Measurements from ENCODE around the gene TRIP11. TPM values are rescaled to one million over a fixed set of nuclear protein-coding genes. Genes with fewer than 3 reads are reported as not detected.

TRIP11 gene
- total RNA-seq, 1 experiment from 2014 or later, result 37.4 TPM

DNA sequence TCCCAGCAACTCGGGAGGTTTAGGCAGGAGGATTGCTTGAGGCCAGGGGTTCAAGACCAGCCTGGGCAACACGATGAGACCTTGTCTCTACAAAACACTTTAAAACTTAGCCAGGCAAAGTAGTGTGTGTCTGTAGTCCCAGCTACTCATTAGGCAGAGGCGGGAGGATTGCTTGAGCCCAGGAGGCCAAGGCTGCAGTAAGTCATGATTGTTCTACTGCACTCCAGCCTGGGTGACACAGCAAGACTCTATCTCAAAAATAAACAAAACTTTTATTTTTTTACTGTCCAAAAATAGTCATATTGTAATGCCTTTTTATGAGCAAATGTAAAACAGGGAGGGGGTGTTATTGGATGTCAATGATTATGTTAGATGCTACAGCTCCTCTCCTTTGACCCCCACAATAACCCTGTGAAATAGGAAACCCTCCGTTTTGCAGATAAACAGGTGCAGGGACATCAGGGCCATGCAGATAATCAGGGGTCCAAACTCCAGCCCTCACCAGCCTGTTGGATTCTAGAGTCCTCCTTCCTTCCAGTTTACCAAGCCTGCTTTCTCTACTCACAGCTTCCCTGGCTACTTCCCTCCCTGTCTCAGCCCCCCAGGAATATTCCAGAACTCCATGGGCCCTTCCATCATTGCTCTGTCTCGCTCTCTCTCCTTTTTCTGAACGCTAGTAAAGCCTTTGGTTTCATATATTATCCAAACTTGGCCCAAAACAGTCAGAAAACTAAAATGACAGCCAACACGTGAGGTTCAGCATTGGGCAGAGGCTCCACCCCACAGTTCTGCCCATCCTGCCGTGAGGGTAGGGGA lies 86.5 kb downstream of the TRIP11 start:
- Histone ChIP-seq H3K36me3 (ENCODE audit: control insufficient read depth in 1 of 2, insufficient read depth in 2 of 2, low read length in 2 of 2) (no peaks in the 10 kb centered on the region), H3K4me3 (replicated peaks in 1 of 2; ENCODE audit: low read depth in 1 of 2, low read length in 2 of 2) (no peak overlapping the region), H3K9me2 (ENCODE audit: insufficient read depth) (no peaks in the 10 kb centered on the region), H3K4me1 (ENCODE audit: control insufficient read depth in 1 of 2, insufficient read depth in 2 of 2, low read length in 2 of 2) (no peaks in the 10 kb centered on the region), H4K20me1 (ENCODE audit: insufficient read depth) (no peaks in the 10 kb centered on the region), H3K27me3 (ENCODE audit: insufficient read depth, low read length) (no peaks in the 10 kb centered on the region), H3K9me3 (ENCODE audit: control insufficient read depth in 1 of 2, insufficient read depth in 1 of 2, low read depth in 1 of 2, low read length in 2 of 2) (no peaks in the 10 kb centered on the region), H3K79me2 (ENCODE audit: insufficient read depth, low read length) (no peaks in the 10 kb centered on the region), H2AFZ (ENCODE audit: low read depth, low read length, poor library complexity, severe bottlenecking) (no peak overlapping the region), H3K4me2 (ENCODE audit: low read length) (no peak overlapping the region), H3K9ac (ENCODE audit: low read length) (no peak overlapping the region), H3K27ac (ENCODE audit: low read depth, low read length) (no peak overlapping the region)
- TF ChIP-seq ZFX (IDR thresholded peaks at IDR 0.05) (no peak), POLR2A (IDR thresholded peaks at IDR 0.05; ENCODE audit: borderline replicate concordance, extremely low read depth, insufficient read depth, insufficient read length) (no peak), TCF7L2 (IDR thresholded peaks at IDR 0.05; ENCODE audit: borderline replicate concordance, extremely low read depth, insufficient read depth, insufficient read length) (no peak), JUND (IDR thresholded peaks at IDR 0.05) (no peak), CBX3 (IDR thresholded peaks at IDR 0.05; ENCODE audit: low read depth) (no peak), CEBPB (IDR thresholded peaks at IDR 0.05; ENCODE audit: low read depth) (no peak), YY1 (IDR thresholded peaks at IDR 0.05; ENCODE audit: extremely low read depth, insufficient replicate concordance, low read depth, low read length) (no peak), ZNF274 (IDR thresholded peaks at IDR 0.05; ENCODE audit: low read depth, low read length) (no peak), RAD21 (IDR thresholded peaks at IDR 0.05; ENCODE audit: low read depth) (no peak), EGR1 (IDR thresholded peaks at IDR 0.05; ENCODE audit: low read depth) (no peak)
- TF ChIP-seq, protein P1, sequence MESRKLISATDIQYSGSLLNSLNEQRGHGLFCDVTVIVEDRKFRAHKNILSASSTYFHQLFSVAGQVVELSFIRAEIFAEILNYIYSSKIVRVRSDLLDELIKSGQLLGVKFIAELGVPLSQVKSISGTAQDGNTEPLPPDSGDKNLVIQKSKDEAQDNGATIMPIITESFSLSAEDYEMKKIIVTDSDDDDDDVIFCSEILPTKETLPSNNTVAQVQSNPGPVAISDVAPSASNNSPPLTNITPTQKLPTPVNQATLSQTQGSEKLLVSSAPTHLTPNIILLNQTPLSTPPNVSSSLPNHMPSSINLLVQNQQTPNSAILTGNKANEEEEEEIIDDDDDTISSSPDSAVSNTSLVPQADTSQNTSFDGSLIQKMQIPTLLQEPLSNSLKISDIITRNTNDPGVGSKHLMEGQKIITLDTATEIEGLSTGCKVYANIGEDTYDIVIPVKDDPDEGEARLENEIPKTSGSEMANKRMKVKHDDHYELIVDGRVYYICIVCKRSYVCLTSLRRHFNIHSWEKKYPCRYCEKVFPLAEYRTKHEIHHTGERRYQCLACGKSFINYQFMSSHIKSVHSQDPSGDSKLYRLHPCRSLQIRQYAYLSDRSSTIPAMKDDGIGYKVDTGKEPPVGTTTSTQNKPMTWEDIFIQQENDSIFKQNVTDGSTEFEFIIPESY (IDR thresholded peaks at IDR 0.05; ENCODE audit: extremely low read depth, insufficient replicate concordance, low read length), result no peak
- TF ChIP-seq, protein P2, sequence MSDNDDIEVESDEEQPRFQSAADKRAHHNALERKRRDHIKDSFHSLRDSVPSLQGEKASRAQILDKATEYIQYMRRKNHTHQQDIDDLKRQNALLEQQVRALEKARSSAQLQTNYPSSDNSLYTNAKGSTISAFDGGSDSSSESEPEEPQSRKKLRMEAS (IDR thresholded peaks at IDR 0.05), result no peak
- TF ChIP-seq, protein P3, sequence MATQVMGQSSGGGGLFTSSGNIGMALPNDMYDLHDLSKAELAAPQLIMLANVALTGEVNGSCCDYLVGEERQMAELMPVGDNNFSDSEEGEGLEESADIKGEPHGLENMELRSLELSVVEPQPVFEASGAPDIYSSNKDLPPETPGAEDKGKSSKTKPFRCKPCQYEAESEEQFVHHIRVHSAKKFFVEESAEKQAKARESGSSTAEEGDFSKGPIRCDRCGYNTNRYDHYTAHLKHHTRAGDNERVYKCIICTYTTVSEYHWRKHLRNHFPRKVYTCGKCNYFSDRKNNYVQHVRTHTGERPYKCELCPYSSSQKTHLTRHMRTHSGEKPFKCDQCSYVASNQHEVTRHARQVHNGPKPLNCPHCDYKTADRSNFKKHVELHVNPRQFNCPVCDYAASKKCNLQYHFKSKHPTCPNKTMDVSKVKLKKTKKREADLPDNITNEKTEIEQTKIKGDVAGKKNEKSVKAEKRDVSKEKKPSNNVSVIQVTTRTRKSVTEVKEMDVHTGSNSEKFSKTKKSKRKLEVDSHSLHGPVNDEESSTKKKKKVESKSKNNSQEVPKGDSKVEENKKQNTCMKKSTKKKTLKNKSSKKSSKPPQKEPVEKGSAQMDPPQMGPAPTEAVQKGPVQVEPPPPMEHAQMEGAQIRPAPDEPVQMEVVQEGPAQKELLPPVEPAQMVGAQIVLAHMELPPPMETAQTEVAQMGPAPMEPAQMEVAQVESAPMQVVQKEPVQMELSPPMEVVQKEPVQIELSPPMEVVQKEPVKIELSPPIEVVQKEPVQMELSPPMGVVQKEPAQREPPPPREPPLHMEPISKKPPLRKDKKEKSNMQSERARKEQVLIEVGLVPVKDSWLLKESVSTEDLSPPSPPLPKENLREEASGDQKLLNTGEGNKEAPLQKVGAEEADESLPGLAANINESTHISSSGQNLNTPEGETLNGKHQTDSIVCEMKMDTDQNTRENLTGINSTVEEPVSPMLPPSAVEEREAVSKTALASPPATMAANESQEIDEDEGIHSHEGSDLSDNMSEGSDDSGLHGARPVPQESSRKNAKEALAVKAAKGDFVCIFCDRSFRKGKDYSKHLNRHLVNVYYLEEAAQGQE (IDR thresholded peaks at IDR 0.05; ENCODE audit: low read depth), result no peak
- POLR2A ChIA-PET, result no interaction called here
- RAD21 ChIA-PET (ENCODE audit: low non-redundant PET in 1 of 2, low total read pairs in 2 of 2, uncharacterized antibody in 2 of 2, unreplicated experiment in 2 of 2), result no interaction called here
- DNase-seq (ENCODE audit: low read depth, low spot score), result no peak
- no peak for ATAC-seq
- intact Hi-C loops (cut with micrococcal nuclease), result no loop called here
- BruUV-seq (replicated peaks), result no TSS peak
- CTCF ChIA-PET, result no interaction called here

All from HCT116 (cell line).